NT2/D1 (cell line): ENCODE results near the gene ALB.

ENCODE experiments used
- SUZ12 ChIP-seq: IDR thresholded peaks from 2 replicates; pipeline ENCODE4 v1.6.1; 2011; ENCODE audit not compliant: insufficient read length, insufficient read depth; ENCODE audit errors: extremely low read depth
- ZNF274 ChIP-seq: IDR thresholded peaks from 2 replicates; pipeline ENCODE4 v1.6.1; 2011; ENCODE audit warnings: mild to moderate bottlenecking, low read depth, low read length

DNA sequence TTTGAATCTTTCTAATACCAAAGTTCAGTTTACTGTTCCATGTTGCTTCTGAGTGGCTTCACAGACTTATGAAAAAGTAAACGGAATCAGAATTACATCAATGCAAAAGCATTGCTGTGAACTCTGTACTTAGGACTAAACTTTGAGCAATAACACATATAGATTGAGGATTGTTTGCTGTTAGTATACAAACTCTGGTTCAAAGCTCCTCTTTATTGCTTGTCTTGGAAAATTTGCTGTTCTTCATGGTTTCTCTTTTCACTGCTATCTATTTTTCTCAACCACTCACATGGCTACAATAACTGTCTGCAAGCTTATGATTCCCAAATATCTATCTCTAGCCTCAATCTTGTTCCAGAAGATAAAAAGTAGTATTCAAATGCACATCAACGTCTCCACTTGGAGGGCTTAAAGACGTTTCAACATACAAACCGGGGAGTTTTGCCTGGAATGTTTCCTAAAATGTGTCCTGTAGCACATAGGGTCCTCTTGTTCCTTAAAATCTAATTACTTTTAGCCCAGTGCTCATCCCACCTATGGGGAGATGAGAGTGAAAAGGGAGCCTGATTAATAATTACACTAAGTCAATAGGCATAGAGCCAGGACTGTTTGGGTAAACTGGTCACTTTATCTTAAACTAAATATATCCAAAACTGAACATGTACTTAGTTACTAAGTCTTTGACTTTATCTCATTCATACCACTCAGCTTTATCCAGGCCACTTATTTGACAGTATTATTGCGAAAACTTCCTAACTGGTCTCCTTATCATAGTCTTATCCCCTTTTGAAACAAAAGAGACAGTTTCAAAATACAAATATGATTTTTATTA is 28.3 kb downstream of the ALB start:
- TF ChIP-seq ZNF274 (no peak), SUZ12 (no peak)
